22Rv1 (cell line): ENCODE results near the gene CDH12.

ENCODE experiments used
- H3K27ac ChIP-seq: fragments of 450-650 bp; 2 replicates; pipeline ENCODE4 v1.5.1; 2017
- ZFX ChIP-seq: fragments of 450-650 bp; IDR thresholded peaks from 2 replicates; pipeline ENCODE4 v1.6.1; 2017; ENCODE audit warnings: antibody characterized with exemption, borderline replicate concordance
- TF ChIP-seq, protein P1 (sequence below): fragments of 450-650 bp; IDR thresholded peaks from 2 replicates; pipeline ENCODE4 v1.5.1; 2017; ENCODE audit warnings: mild to moderate bottlenecking

CDH12 gene

DNA sequence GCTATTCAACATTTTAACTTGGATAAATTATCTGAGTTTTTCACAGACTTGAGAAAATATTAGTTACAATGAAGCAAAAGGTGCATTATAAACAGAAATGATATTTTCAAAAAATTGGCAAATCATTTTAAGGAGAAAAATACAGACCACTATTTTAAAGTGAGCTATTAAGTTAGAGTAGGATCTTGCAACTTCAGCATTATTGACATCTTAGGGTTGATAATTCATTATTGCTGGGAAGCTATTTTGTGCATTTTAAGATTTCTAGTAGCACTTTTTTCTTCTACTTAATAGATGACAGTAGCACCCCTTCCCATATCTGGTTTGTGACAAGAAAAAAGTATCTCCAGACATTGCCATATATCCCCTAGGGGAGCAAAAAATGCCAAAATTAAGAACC lies 774.1 kb downstream of the CDH12 start:
- TF ChIP-seq ZFX, result no peak
- TF ChIP-seq, protein P1, sequence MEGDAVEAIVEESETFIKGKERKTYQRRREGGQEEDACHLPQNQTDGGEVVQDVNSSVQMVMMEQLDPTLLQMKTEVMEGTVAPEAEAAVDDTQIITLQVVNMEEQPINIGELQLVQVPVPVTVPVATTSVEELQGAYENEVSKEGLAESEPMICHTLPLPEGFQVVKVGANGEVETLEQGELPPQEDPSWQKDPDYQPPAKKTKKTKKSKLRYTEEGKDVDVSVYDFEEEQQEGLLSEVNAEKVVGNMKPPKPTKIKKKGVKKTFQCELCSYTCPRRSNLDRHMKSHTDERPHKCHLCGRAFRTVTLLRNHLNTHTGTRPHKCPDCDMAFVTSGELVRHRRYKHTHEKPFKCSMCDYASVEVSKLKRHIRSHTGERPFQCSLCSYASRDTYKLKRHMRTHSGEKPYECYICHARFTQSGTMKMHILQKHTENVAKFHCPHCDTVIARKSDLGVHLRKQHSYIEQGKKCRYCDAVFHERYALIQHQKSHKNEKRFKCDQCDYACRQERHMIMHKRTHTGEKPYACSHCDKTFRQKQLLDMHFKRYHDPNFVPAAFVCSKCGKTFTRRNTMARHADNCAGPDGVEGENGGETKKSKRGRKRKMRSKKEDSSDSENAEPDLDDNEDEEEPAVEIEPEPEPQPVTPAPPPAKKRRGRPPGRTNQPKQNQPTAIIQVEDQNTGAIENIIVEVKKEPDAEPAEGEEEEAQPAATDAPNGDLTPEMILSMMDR, result no peak
- H3K27ac ChIP-seq, result peak overlapping the region; percentile 33

- TF ChIP-seq, protein P1, result no peak
- no peak for TF ChIP-seq ZFX
- no peak overlapping the region for H3K27ac ChIP-seq
Observed at GRCh38 chr5:22076586-22076985, 776.6 kb downstream of the CDH12 start.

DNA sequence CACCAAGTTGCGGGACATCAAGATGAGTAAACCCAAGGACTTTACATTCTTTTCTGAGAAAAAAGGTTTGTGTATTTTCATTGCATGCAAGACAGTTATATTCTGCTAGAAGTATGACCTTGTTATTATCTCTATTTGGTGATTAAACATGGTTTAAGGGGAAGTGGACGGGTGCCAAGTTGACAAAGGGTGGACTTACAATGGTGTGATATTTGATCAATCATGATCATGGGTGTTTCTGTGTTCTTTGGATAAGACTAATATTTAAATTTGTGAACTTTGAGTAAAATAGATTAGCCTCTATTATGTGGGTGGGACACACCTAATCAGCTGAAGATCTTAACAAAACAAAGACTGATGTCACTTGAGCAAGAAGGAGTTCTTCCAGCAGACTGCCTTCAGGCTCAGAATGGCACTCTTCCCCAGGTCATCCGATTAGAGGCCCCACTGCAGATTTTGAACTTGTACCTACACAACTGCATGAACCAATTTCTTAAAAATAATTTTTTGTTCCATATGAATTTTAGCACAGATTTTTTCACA lies 782.9 kb downstream of the CDH12 start:
- no peak for TF ChIP-seq ZFX
- TF ChIP-seq, protein P1, result no peak
- H3K27ac ChIP-seq, result peak overlapping the region; percentile 45

GRCh38 chr5:22063717-22064116 lies 789.4 kb downstream of the CDH12 start:
- no peak for TF ChIP-seq ZFX
- TF ChIP-seq, protein P1, result no peak
- H3K27ac ChIP-seq, result no peak overlapping the region

DNA sequence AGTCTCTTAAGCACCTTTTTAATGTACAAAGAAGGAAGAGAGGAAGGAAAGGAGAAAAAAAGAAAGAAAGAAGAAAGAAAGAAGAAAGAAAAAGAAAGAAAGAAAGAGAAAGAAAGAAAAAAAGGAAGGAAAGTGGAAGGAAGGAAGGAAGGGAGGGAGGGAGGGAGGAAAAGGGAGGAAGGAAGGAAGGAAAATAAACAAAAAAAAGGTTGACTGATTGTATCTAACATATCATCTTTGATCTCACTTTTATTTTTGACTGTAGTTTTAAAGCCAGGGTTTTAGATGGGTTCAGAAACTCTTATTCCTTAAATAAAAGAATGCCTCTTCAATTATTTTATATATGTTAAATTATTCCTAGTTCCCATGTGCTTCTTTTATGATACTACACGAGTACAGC lies 794.5 kb downstream of the CDH12 start:
- no peak overlapping the region for H3K27ac ChIP-seq
- TF ChIP-seq, protein P1, result no peak
- TF ChIP-seq ZFX, result no peak

DNA sequence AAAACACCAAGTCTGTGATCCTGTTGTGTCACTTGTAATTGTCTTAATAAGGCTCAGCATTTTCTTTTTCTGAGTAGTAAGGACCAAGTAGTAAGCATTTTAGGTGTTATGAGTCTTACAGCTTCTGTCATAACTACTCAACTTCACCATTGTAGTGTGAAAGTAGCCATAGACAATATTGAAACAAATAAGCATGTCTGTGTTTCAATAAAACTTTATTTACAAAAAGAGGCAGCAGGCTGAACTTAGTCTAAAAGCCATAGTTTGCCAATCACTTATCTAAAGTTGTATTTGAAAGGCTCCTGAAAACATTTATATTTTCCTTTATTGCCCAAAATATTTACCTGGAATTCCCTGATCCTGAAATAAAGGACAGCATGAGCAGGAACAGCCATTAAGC lies 796.1 kb downstream of the CDH12 start:
- H3K27ac ChIP-seq, result no peak overlapping the region
- TF ChIP-seq, protein P1, result no peak
- no peak for TF ChIP-seq ZFX

DNA sequence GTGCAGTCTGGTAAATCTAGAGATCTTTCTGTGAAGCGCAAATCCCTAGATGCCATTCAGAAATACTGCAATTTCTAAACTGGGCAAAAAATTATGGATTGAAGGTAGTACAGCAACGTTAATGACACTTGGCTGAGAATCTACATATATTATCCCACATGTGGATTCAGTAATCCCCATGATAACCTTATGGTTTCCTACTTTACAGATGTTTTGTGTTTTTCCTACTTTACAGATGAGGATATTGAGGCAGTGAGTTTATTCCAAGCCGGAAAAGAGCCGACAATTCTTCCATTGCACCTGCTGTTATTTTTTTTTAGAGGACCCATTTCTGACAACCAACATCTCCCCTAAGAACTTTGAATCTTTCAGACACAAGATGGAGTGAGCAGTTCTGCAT lies 796.5 kb downstream of the CDH12 start:
- TF ChIP-seq, protein P1, result no peak
- no peak for TF ChIP-seq ZFX
- H3K27ac ChIP-seq, result no peak overlapping the region
